SK-N-MC (cell line): ENCODE results near the gene TPRG1L.

ENCODE experiments used
- EZH2 ChIP-seq: fragments of 200-600 bp; sonication (generic); IDR thresholded peaks from one replicate; pipeline ENCODE4 v1.6.1; 2017; ENCODE audit warnings: antibody characterized with exemption
- FOXP2 ChIP-seq: optimal IDR thresholded peaks from 2 replicates; pipeline ENCODE3; 2011; ENCODE audit warnings: mild to moderate bottlenecking, moderate library complexity; ENCODE audit not compliant: insufficient read depth; ENCODE audit errors: extremely low read length, control extremely low read depth
- POLR2AphosphoS5 ChIP-seq: IDR thresholded peaks from 2 replicates; pipeline ENCODE4 v1.6.1; 2012; ENCODE audit warnings: mild to moderate bottlenecking, low read depth, low read length, borderline replicate concordance

DNA sequence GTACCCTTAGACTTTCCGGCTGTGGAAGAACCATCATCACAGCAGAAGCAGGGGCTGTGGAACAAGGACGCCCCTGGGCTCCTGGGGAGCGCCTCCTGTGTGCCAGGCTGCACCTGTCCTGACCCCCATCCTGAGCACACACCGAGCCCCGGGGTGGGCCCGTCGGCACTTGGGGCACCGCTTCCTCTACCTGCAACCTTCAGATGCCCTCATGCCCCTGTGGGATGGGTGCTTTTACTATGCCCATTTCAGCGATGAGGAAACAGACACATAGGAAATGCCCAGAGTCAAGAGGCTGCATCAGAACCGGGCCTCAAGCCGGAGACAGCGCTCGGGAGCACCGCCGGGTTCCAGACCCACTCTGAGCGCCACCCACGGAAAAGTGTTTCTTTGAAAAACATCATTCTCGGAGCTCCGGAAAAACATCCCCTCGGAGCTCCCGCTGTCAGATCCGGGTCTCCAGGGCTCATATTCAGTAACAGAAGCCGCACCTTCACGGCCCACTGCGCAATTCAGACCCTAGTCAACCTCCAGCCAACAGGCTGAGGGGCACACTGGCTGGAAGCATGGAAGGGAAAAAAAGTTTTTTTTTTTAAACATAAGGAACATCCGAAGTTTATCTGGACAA is 8.0 kb downstream of the TPRG1L start:
- TF ChIP-seq POLR2AphosphoS5 (no peak), EZH2 (no peak), FOXP2 (no peak)
